SW480 (cell line): ENCODE data around the gene TSEN15.

Source experiments
- DNase-seq: peaks from one replicate; pipeline ENCODE4 v3.0.0-alpha.2; 2016; ENCODE audit warnings: low spot score

Gene TSEN15

DNA sequence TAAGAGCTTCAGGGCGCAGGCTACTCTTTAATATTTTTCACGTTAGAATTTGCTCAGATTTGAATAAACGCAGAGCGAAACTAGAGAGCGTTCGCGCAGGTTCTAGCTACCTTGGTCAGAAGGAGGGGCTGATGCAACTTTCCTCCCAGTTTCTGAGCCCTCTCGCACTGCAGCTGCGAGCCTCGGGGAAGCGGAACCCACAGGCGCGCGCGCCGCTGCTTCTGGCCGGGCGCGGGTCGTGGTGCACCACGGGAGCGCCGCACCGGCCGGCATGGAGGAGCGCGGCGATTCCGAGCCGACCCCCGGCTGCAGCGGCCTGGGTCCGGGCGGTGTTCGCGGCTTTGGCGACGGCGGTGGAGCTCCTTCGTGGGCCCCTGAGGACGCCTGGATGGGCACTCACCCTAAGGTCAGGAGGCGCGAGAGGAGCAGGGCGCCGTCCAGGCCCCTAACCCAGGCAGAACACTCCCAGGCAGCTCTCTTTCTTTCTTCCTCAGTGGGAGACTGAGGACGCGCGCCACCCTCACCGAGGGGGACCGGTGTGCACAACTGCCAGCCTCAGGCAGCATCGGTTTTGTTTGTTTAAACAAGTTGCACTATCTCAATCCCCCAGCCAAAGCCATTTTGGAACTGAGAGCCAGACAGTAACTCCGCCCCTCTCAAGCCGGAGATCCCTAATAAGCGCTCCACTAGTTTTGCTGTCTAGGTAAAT lies at the start of gene TSEN15:
Gene TSEN15, plus strand, starts transcription at position 246 of the 709 bp plus-strand sequence. Its CDS starts 26 bp downstream, at position 272.
- peak; percentile 89 for DNase-seq

DNA sequence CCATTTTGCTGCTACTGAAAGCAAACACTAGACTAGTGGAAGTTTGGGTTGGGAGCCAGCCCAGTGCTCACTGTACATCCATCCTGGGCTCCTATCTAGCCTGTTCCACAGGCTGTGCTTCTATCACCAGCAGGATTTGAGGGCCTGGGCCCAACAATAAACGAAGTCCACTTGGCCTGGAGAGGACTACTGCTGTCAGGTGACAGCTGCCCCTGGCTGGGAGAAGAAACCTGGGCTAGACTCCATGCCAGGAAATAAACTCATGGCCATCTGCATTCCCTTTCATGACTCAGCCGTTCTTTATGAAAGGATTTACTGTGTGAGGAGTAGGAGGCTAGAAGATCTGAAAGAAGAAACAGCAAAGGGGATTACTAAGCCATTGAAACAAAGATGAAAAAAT lies 49.5 kb upstream of the TSEN15 start:
- DNase-seq, result peak; percentile 89

DNA sequence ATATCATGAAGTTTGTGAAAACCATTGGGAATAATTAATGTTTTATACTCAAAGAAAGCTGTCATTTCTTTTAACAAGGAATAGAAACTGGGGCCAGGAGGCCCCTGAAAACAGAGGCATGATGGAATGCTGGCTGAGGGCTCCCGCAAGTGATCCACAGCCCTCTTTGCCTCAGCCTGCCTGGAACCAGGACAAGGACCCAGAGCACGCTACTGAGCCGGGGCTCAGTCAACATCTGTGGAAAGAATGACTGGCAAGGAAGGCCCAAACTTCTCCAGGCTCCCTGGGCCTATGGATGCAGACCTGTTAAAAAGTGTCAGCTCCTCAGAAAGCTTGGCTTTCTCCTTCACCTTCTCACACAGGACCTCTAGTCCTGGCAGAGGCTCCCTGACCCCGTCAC lies 46.6 kb upstream of the TSEN15 start:
- no peak for DNase-seq

DNA sequence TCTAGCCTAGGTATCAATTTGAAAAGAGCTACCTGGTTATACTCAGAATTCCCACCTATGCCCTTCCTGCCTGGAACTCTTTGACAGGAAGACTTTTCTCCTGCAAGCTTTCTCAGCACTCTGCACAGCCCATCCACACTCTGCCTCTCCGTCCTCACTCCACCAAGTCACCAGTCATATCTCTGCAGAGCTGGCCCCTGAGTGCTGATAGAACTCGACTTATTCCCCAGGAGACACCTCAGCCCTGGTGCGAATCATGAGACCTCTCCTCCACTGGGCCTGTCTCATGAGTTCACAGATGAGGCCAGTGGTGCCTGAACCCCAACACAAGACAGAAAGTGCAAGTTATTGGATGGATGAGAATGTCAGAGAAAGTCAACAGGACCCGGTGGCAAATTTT lies 46.0 kb upstream of the TSEN15 start:
- no peak for DNase-seq

DNA sequence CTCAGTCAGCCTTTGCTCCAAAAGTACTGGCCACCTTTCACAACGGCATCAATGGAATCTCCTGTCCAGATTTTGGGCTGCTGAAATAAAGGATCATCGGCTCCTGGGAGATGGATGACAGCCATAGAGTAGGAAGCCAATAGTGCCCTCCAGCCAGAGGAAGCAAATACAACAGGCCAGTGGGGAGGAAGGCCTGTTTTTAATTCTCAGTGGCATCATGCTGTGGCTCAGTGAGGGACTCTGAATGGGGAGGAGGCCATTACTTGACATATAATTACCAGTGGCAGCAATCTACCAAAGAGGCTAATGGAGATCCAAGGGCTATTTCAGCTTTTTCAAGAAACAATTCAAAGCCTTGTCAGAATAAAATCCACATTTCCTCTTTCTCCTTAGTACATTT lies 40.7 kb upstream of the TSEN15 start:
- no peak for DNase-seq

DNA sequence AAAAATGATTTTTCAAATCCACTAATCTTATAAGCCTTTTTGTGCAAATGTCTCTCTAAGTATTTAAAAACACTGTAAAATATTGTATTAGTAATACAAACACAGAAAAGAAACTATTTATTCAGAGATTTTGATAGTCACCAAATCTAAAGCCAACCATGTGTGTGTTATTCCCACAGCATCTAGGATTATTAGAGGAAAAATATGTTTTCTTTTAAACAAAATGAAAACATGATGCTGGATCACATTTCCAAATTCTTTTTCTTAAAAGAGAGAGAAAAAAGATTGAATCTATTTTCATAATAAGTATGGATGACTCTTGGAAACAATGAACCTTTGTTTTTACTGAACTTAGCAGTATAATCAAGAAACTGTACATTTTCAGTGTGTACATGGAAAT lies 39.3 kb upstream of the TSEN15 start:
- no peak for DNase-seq

DNA sequence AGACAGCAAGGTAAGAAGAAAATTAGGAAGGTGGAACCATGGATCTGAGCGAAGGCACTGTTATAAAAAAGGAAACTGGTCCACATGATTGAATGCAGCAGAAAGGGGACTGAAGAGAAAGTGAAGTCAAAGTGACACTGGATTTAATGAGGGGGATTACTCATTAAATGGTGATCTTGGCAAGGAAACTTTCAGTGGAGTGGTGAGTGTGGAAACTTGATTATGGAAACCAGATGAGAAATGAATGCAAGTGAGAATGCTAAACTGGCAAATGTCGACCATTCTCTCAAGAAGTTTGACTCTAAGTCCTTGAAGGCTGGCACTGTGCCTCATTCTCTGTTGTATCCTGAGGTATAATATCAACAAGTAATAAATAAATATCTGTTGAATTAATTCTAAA lies 37.3 kb upstream of the TSEN15 start:
- DNase-seq, result no peak

DNA sequence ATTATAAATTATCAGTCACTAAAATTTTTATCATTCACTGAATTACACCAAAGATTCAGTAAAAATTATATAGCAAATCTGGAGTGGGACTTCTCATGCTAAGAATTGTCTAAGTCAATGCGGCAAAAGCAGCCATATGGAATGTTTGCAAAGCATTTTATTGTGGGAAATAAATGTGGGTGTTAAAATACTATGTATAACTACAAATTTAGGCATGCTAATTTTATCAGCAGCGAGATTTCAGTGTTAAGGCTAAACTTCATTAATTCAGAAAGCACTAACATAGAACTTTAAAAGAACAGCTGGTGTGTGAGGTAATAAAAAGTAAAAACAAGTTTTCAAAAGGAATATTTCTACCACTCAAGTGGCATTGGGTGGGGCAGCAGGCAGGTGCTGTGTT lies 35.4 kb upstream of the TSEN15 start:
- DNase-seq, result no peak

DNA sequence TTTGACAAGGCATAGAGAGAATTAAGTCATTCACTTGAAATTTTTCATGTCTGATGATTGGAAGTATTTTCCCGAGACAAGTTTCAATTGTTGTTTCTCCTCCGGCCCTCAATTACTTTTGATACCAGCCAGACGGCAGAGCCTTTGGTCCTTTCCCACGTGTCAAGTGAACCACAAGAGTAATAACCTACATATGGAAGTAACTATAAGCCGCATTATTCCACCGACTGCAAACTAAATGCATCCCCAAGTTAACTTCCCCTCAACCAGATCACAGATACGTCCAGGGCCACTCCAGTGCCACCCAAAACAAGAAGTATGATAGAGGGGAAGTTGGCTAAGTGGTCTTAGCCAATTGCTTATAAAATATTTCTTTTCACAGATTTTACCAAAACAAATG lies 34.2 kb upstream of the TSEN15 start:
- no peak for DNase-seq

DNA sequence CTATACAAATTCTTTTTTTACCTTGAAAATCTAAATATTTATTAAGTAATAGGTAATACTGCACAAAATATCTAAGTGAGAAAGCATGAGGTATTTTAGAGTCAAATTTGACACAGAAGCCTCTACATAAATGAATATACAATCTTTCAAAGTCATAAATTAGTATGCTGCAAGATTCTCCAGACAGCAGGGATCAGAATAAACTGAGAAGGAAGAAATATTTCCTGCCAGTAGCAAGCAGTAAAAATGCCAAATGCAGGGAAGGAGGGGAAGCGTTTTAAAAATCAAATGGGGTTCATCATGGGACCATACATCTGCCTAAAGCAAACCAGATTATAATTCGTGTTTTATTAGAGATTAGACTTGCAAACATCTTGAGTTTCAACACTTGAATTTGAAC lies 32.9 kb upstream of the TSEN15 start:
- no peak for DNase-seq

DNA sequence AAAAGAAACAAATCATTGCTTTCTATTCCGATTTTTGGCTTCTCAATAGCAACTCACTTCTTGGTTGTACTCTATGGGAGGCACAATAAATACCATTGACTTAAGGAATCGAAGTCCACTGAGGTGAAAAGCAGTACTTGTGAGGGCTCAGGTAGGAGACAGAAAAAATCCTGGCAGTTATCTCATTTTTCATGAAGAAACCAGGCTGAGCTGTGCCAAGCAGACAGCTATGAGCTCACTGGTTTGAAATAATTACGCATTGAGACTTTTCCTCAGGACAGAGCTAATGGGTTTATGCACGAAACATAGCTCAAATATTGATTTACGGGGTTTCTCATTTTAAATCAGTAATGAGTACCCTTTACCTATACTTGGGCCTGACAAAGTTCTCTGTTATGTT lies 32.5 kb upstream of the TSEN15 start:
- no peak for DNase-seq

DNA sequence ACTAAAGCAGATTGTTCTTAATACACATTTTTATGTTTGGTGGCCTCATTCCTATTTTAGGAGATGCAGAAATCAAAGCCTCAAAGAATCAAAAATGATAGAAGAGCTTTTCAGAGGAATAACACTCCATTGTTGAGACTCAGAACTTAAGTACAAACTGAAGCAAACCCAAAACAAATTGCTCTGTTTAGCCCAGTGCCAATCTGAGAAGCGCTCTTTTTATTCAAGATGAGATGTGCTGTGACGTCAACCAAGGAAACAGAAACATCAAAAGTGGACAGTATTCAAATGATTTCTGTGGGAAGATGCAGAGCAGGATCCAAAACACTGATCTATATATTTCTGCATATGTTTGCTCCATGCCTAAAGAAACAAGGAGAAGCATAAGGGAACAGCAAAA lies 32.0 kb upstream of the TSEN15 start:
- DNase-seq, result no peak

DNA sequence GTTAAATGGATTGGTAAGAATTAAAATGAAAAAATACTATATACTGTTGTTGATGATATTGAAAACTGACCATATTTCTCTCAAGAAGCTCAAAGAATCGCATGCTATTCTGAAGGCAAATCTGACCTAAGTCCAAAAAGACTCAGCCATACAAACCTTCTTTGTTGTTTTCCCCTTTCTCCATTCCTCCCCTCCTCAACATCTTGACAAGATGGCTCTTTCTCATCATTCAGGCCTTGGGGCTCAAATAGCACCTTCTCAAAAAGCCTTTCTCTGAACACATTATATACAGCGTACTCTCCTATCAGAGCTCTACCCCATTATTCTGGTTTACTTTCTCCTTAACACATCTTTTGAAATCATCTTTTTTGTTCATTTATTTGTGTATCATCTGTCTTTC lies 31.2 kb upstream of the TSEN15 start:
- no peak for DNase-seq

DNA sequence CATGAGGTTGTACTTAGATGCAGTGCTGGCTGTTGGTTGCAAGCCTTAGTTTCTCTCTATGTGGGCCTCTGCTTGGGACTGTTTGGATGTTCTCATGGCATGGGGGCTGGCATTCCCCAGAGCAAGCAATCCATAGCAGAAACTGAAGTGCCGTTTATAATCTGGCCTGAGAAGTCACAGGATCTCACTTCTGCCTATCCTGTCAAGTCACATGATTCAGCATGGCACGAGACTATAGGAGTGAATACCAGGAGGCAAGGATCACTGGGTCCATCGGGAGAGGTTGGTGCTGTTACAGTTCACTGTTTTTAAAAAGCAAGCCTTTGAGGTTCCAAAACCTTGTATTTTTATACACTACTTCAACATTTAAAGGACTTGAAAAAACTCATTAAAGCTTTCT lies 30.7 kb upstream of the TSEN15 start:
- DNase-seq, result no peak

DNA sequence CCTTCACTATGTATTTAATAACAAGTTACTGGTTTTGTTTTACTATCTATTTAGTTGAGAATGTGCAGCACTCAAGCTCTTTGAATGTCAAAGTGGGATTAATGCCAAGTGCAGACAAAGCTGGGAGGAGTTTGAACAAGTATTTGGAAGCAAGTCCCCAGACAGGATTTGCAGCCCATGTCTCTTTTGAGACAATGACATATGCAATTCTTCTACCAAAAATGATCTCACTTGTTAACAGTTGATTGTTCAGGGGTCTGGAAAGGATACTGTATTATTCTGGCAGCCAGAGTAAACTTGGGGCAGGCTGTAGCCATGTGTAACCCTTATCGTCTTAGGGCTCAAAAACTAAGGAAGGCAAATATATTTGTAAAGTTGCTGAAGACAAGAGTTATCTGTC lies 29.8 kb upstream of the TSEN15 start:
- no peak for DNase-seq

DNA sequence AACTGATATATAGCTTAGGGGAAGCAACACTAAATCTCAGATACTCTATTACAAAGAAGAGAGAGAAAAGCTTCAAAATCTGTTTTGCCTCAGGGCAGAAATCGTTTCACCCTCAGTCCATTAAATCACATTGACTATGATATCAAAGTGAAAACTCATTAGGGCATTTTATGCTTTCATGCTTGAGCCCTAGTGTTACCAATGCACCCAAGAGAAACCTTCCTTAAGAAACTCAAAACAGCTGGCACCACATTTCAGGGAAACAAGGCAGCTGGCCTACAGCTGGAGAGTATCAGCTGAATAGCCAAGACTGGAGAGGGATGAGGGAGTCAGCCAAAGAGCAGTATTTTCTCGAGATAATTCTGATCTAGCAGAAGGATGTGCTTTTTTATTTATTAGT lies 28.9 kb upstream of the TSEN15 start:
- no peak for DNase-seq

DNA sequence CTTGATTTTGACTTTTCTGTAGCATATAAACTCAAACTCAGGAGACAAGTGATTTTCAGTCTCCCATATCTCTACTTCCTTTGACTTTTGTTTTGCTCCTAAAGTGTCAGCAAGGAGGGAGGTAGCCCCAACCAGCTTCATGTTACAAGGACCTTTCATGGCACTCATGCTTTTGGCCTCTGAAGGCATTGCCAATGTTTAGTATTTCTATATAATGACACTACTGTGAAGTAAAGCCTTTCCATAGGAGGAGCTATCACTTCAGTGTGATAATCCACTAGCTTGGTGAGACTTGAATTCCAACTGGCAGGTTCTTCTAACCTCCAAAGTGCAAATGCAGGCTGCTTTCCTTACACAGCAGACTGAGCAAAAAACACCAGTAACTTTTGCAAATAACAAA lies 28.4 kb upstream of the TSEN15 start:
- no peak for DNase-seq

DNA sequence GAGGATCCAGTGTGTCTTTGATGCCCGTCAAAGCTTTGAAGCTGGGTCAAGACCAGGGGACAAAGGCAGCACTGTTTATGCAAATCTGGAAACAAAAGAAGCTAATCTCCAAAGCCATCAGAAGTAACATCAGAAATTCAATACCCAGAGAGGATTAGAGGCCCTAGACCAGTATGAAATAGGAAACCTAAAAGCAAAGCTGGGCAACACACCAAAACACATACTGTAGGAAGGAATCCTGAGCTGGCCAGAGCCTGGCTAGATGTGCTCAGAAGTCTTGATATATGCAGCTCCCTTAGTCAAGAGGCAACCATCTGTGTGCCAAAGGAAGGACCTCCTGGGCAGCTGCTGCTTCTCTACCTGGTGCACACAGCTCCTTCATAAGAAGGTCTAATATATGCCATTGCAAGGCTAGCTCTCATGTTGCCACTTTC lies 26.3 kb upstream of the TSEN15 start:
- peak; percentile 66 for DNase-seq

DNA sequence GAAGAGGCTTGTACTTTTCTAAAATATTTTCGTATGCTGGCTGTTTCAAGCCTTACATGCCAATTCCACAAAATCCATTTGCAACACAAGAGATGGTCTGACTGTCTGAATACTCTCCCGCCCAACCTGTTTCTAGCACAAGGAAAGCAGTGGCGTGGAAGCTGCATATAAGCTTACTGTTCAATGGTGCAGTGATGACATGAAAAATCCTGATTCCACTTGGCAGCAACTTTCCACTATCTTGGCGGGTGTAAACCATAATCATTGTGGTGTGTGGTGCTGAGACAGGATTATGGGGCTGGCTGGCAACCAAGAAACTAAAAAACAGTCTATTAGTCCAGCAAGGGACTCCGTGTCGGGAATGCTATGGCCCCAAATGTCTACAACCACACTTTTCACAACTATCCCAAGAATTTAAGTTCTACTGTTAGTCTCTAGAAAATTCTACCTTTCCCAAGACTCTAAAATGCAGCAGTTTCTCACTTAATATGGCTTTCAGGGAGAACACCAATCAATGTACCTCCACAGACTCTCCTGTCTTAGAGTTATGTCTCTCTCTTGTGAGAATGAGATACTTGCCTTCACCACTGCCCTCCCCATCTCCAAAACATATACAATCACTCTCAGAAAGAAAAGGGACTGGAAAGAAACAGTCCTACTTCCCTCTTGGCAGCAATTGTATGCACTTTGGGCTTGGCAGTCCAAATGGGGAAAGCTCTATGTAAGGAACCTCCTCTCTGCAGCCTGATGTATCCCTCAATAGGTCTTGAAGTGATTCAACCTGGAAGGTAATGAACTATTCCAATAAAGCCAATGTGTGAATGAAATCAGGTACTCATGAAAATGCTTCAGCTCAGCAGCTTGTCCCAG lies 23.5 kb upstream of the TSEN15 start:
- no peak for DNase-seq

DNA sequence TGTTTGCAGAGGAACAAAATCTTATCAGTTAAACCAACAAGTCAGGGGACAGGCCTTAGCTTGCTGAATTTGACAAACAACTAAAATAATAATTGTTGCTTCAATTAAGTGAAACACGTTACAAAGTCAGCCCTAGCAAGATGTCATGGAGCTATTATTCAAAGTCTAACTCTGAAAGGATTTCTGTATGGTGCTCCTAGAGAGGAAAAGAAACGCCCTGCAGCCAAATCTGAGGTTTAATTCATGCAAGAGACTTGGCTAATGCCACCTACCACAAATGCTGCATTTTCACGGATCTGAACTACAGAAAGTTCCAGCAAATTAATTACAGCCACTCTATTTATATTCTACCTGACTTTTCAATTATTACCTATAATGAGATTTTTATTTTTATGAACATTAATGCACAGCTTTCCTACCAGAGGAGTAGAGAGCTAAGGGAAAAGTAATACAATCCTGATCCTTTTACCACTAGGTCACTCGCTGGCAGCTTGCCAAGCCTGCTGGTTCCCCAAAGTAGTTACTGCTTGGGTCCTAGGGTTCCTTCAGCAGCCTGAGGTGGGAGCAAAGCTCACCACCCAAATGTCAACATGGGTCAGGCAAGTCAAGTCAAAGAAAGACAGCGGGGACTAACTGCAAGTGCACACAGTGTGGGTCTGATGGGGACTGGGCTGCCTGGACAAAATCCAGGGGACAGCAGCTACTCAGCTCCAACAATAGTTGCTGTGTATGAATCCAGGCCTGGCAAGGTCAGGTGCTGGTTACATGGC lies 22.5 kb upstream of the TSEN15 start:
- DNase-seq, result no peak

DNA sequence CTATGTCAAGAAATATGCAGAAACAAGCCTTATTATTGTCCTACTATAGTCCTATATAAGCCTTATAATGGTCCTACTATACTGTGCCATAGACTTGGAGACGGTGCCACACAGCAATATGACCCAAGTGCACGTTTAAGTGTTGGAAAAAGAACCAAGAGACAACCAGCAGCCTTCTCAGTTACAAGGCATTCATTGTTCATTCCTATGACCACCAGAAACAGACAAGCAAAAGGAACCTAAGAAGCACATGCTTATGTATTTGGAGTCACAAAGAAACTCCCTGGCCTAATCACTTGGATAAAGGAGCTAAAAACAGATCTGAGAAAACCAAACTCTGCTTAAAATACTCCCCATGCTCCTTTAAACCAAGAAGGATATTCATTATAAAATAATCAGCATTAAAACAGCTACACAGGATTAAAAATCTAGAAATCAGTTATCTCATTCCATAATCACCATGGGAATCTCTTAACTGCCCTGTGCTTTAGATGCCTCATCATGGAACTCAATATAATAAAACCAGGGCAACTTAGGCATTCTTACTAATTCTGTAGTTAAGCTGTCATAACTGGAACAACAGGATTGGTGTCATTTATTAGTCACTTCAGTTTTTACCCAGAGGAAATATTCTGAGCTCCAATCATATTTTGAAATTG lies 21.0 kb upstream of the TSEN15 start:
- DNase-seq, result no peak

DNA sequence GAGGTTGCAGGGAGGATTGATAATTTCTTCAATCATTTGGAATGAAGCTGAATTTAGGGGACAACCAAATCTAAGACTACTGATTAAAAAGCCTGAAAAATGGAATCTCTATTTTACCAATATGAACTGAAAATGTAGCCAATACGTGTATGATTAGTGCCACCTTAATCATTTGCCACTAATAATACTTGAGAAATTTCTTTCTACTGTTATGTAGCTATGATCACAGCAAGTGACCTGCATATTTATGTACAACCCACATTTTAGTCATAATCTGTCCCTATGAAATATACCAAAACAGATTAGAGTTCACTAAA lies 20.5 kb upstream of the TSEN15 start:
- DNase-seq, result no peak
